Measurements from ENCODE around the gene ESRRA.
A peak's percentile ranks its signal among the peaks of the same experiment; 100 is the strongest.

The ESRRA gene

GRCh38 chr11:64352099-64352994 lies 47.0 kb downstream of the ESRRA start:
- DNase-seq, result no peak

GRCh38 chr11:64352995-64353714 lies 47.8 kb downstream of the ESRRA start:
- no peak for DNase-seq

GRCh38 chr11:64353715-64354506 lies 48.6 kb downstream of the ESRRA start:
- DNase-seq, result no peak

- DNase-seq, result peak; percentile 27
Observed at GRCh38 chr11:64355078-64355940, 50.0 kb downstream of the ESRRA start.

- DNase-seq, result peak; percentile 21
Observed at GRCh38 chr11:64356498-64357411, 51.4 kb downstream of the ESRRA start.

- DNase-seq, result no peak
Observed at GRCh38 chr11:64357446-64357845, 52.1 kb downstream of the ESRRA start.

GRCh38 chr11:64357904-64358535 lies 52.7 kb downstream of the ESRRA start:
- no peak for DNase-seq

GRCh38 chr11:64358536-64358906 lies 53.2 kb downstream of the ESRRA start:
- no peak for DNase-seq

- peak; percentile 39 for DNase-seq
Observed at GRCh38 chr11:64358907-64359711, 53.8 kb downstream of the ESRRA start, which contains the start of gene RPS6KA4. Gene RPS6KA4 (plus strand): TSS chr11:64359162. CDS start chr11:64359236, 74 bp downstream.

GRCh38 chr11:64359712-64360445 lies 54.6 kb downstream of the ESRRA start:
- peak; percentile 23 for DNase-seq

- DNase-seq, result no peak
Observed at GRCh38 chr11:64360448-64360921, 55.2 kb downstream of the ESRRA start.

- no peak for DNase-seq
Observed at GRCh38 chr11:64361659-64362058, 56.3 kb downstream of the ESRRA start.

GRCh38 chr11:64362339-64362738 lies 57.0 kb downstream of the ESRRA start:
- no peak for DNase-seq

GRCh38 chr11:64364435-64364834 lies 59.1 kb downstream of the ESRRA start:
- no peak for DNase-seq

GRCh38 chr11:64364911-64365310 lies 59.6 kb downstream of the ESRRA start:
- no peak for DNase-seq

Measured in activated CD4-positive, alpha-beta T cell treated with anti-CD3 and anti-CD28 coated beads, Interleukin-2, amount 50 U/mL, for 1 hour (primary cell).